Measurements from ENCODE around the gene FAM200B.
"Not testable (repeated sequence)": the region's sequence is repeated elsewhere in the genome, so short reads cannot be mapped to it uniquely, and the experiment has no call there.

FAM200B gene

GRCh38 chr4:15696866-15697265 is 15.2 kb downstream of the FAM200B start:
- DNase-seq, result no peak

- peak; percentile 53 to 67 for DNase-seq
Observed at GRCh38 chr4:15702941-15703403, 21.3 kb downstream of the FAM200B start, which contains the start of gene BST1. Gene BST1 (plus strand): TSS chr4:15703065. CDS start chr4:15703145, 80 bp downstream.

GRCh38 chr4:15703439-15703838 is 21.8 kb downstream of the FAM200B start:
- DNase-seq, result no peak

GRCh38 chr4:15704129-15704528 is 22.5 kb downstream of the FAM200B start:
- DNase-seq, result no peak

GRCh38 chr4:15706646-15707362 is 25.2 kb downstream of the FAM200B start:
- no peak for DNase-seq

GRCh38 chr4:15707363-15707715 is 25.7 kb downstream of the FAM200B start:
- no peak for DNase-seq

GRCh38 chr4:15711762-15712161 is 30.1 kb downstream of the FAM200B start:
- DNase-seq, result no peak

- DNase-seq, result no peak
Observed at GRCh38 chr4:15712214-15712613, 30.6 kb downstream of the FAM200B start.

GRCh38 chr4:15714141-15714540 is 32.5 kb downstream of the FAM200B start:
- DNase-seq, result no peak

- no peak for DNase-seq
Observed at GRCh38 chr4:15714646-15715435, 33.2 kb downstream of the FAM200B start.

- DNase-seq, result no peak
Observed at GRCh38 chr4:15716115-15716514, 34.5 kb downstream of the FAM200B start.

- no peak for DNase-seq
Observed at GRCh38 chr4:15717086-15717485, 35.5 kb downstream of the FAM200B start.

- DNase-seq, result no peak
Observed at GRCh38 chr4:15717657-15718416, 36.2 kb downstream of the FAM200B start.

- DNase-seq, result no peak
Observed at GRCh38 chr4:15718465-15718864, 36.8 kb downstream of the FAM200B start.

GRCh38 chr4:15718959-15719358 is 37.3 kb downstream of the FAM200B start:
- no peak for DNase-seq

- DNase-seq, result no peak
Observed at GRCh38 chr4:15719506-15719905, 37.9 kb downstream of the FAM200B start.

GRCh38 chr4:15720851-15721250 is 39.2 kb downstream of the FAM200B start:
- no peak for DNase-seq

GRCh38 chr4:15725608-15726007 is 44.0 kb downstream of the FAM200B start:
- DNase-seq, result no peak

- peak in 1 of 2 experiments; percentile 12 for DNase-seq
Observed at GRCh38 chr4:15729910-15730533, 48.4 kb downstream of the FAM200B start.

- not testable (repeated sequence) for DNase-seq
Observed at GRCh38 chr4:15733061-15733460, 51.4 kb downstream of the FAM200B start.

- DNase-seq, result no peak
Observed at GRCh38 chr4:15735536-15735935, 53.9 kb downstream of the FAM200B start.

- DNase-seq, result no peak
Observed at GRCh38 chr4:15736514-15737050, 55.0 kb downstream of the FAM200B start.

- DNase-seq, result no peak
Observed at GRCh38 chr4:15737255-15737654, 55.6 kb downstream of the FAM200B start.

All from activated CD4-positive, alpha-beta T cell treated with anti-CD3 and anti-CD28 coated beads, Interleukin-2, amount 50 U/mL, for 48 hours (primary cell).